Ovary (tissue), 3 donors: ENCODE measurements around the gene MLX.

Experiments used
- EP300 ChIP-seq: sonication (generic); formaldehyde crosslinking; IDR thresholded peaks from one replicate; pipeline ENCODE4 v1.6.1; 2017; ENCODE audit warnings: antibody characterized with exemption
- POLR2A ChIP-seq: fragments of 450-650 bp; IDR thresholded peaks from one replicate; pipeline ENCODE4 v1.6.1; 2017; ENCODE audit warnings: antibody characterized with exemption, mild to moderate bottlenecking, moderate library complexity
- TF ChIP-seq, protein P1 (sequence below), 3 donors: fragments of 450-650 bp in 2 of 3; fragments of 200-600 bp in 1 of 3; IDR thresholded peaks; one replicate each; pipeline versions ENCODE4 v1.5.1 to v1.8.0; 2016 to 2022; ENCODE audit warnings: antibody characterized with exemption in 3 of 3, mild to moderate bottlenecking in 1 of 3
- donor health status: DM: no; HTN: no; CAD: no.

DNA sequence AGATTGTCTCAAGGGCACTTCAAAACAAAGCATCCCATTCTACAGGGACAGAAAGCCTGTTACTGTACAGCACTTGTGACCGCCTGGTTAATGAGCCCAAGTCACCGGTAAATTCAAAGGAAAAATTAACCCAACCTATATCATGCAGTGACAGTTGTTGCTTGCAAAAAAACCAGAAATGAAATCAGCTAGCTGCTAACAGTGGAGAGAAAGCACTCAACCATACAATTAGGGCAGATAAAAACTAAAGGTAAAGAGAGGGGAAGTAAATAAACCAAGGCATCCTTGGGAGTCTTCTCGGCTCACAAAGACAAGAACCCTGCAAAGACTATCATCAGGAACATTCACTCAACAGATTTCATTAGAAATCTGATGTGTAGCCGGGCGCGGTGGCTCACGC is 36.4 kb downstream of the MLX start:
- TF ChIP-seq, protein P1, sequence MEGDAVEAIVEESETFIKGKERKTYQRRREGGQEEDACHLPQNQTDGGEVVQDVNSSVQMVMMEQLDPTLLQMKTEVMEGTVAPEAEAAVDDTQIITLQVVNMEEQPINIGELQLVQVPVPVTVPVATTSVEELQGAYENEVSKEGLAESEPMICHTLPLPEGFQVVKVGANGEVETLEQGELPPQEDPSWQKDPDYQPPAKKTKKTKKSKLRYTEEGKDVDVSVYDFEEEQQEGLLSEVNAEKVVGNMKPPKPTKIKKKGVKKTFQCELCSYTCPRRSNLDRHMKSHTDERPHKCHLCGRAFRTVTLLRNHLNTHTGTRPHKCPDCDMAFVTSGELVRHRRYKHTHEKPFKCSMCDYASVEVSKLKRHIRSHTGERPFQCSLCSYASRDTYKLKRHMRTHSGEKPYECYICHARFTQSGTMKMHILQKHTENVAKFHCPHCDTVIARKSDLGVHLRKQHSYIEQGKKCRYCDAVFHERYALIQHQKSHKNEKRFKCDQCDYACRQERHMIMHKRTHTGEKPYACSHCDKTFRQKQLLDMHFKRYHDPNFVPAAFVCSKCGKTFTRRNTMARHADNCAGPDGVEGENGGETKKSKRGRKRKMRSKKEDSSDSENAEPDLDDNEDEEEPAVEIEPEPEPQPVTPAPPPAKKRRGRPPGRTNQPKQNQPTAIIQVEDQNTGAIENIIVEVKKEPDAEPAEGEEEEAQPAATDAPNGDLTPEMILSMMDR (IDR thresholded peaks at IDR 0.05): no peak
- TF ChIP-seq EP300 (no peak), POLR2A (no peak)
